A549 (cell line): ENCODE data around the gene MAG. TPM values are rescaled to one million over a fixed set of nuclear protein-coding genes. Genes with fewer than 3 reads are reported as not detected.

Experiments
- ATAC-seq, 2 experiments: fragments of 200-7000 bp in 1 of 2; fragments of >200 bp in 1 of 2; cut with Nextera tagmentation in 1 of 2; cut with Tn5 transposase in 1 of 2; 3 replicates each; pipeline versions ENCODE4 v1.8.0 to v1.9.1; 2018 to 2020; ENCODE audit warnings: mild to moderate bottlenecking in 1 of 2, moderate library complexity in 1 of 2
- CTCF ChIA-PET: fragments of 300-600 bp; sonication (Branson Sonifier 250); formaldehyde crosslinking; extraction: SDS; loops from one replicate; lab custom pipeline; 2021; ENCODE audit warnings: antibody characterized with exemption, inconsistent platforms; lab: Yijun Ruan, JAX
- POLR2A ChIA-PET: fragments of 350-600 bp; formaldehyde crosslinking; extraction: SDS; loops from one replicate; lab custom pipeline; 2021; ENCODE audit warnings: antibody characterized with exemption, inconsistent platforms; lab: Yijun Ruan, JAX
- DNase-seq, 2 experiments: peaks; one replicate each; pipeline versions ENCODE4 v3.0.0 to v3.0.0-alpha.2; 2011 to 2016; ENCODE audit warnings: low read depth in 1 of 2, low spot score in 1 of 2
- FAIRE-seq: peaks from 2 replicates; lab custom pipeline; 2011; peaks lifted over from hg19 to GRCh38; lab: Jason Lieb, UNC
- H3K27ac ChIP-seq, 2 experiments: fragments of >200 bp; sonication (Bioruptor Twin); formaldehyde crosslinking; 3 replicates each; pipeline ENCODE4 v1.5.1; 2016 to 2017
- H3K4me1 ChIP-seq: fragments of >200 bp; sonication (Bioruptor Twin); formaldehyde crosslinking; 3 replicates; pipeline ENCODE4 v1.6.1; 2016
- H3K4me2 ChIP-seq: fragments of >200 bp; sonication (Bioruptor Twin); formaldehyde crosslinking; 3 replicates; pipeline ENCODE4 v1.6.1; 2016
- H3K4me3 ChIP-seq: fragments of >200 bp; sonication (Bioruptor Twin); formaldehyde crosslinking; 3 replicates; pipeline ENCODE4 v1.5.1; 2016
- H3K9me3 ChIP-seq: fragments of >200 bp; sonication (Bioruptor Twin); formaldehyde crosslinking; 3 replicates; pipeline ENCODE4 v1.6.1; 2016
- BHLHE40 ChIP-seq: IDR thresholded peaks from 2 replicates; pipeline ENCODE4 v1.6.1; 2012; ENCODE audit warnings: low read depth, low read length, inconsistent platforms
- CBX8 ChIP-seq: fragments of 200-600 bp; sonication (generic); IDR thresholded peaks from 2 replicates; pipeline ENCODE4 v1.6.1; 2016
- CEBPB ChIP-seq, 2 experiments: fragments of >200 bp in 1 of 2; sonication (Bioruptor Twin) in 1 of 2; formaldehyde crosslinking in 1 of 2; IDR thresholded peaks; 2 replicates each; pipeline ENCODE4 v1.6.1; 2012 to 2016
- EHF ChIP-seq: fragments of 250-450 bp; sonication (Bioruptor Pico); IDR thresholded peaks from 2 replicates; pipeline ENCODE4 v1.5.0; 2020; ENCODE audit warnings: mild to moderate bottlenecking
- EHMT2 ChIP-seq: fragments of 200-600 bp; sonication (generic); IDR thresholded peaks from 2 replicates; pipeline ENCODE4 v1.6.1; 2016; ENCODE audit warnings: antibody characterized with exemption, low read depth, mild to moderate bottlenecking, moderate library complexity
- EP300 ChIP-seq, 2 experiments: fragments of >200 bp; sonication (Bioruptor Twin); formaldehyde crosslinking; IDR thresholded peaks; 2 replicates in 1 of 2; 3 replicates in 1 of 2; pipeline ENCODE4 v1.6.1; 2016 to 2017
- FOXS1 ChIP-seq: fragments of 250-450 bp; sonication (Bioruptor Pico); IDR thresholded peaks from 2 replicates; pipeline ENCODE4 v1.5.0; 2020; ENCODE audit warnings: mild to moderate bottlenecking, moderate library complexity
- HOXB13 ChIP-seq: fragments of 250-450 bp; sonication (Bioruptor Pico); IDR thresholded peaks from 2 replicates; pipeline ENCODE4 v1.5.0; 2020; ENCODE audit warnings: low read depth, mild to moderate bottlenecking, moderate library complexity
- JUNB ChIP-seq: fragments of >200 bp; sonication (Bioruptor Twin); formaldehyde crosslinking; IDR thresholded peaks from 2 replicates; pipeline ENCODE4 v1.6.1; 2016
- KDM5A ChIP-seq: fragments of 200-600 bp; sonication (generic); IDR thresholded peaks from 2 replicates; pipeline ENCODE4 v1.6.1; 2016; ENCODE audit warnings: antibody characterized with exemption, mild to moderate bottlenecking
- MAZ ChIP-seq: fragments of 150-350 bp; IDR thresholded peaks from 2 replicates; pipeline ENCODE4 v1.6.1; 2014; ENCODE audit warnings: antibody characterized with exemption, low read depth, low read length, borderline replicate concordance
- SMC3 ChIP-seq: fragments of >200 bp; sonication (Bioruptor Twin); formaldehyde crosslinking; IDR thresholded peaks from 3 replicates; pipeline ENCODE4 v1.6.1; 2018; ENCODE audit warnings: inconsistent platforms
- TFCP2L1 ChIP-seq: fragments of 250-450 bp; sonication (Bioruptor Pico); IDR thresholded peaks from 2 replicates; pipeline ENCODE4 v1.5.0; 2021; ENCODE audit warnings: mild to moderate bottlenecking
- WGBS: methylation state at CpG from one replicate; pipeline ENCODE4 v1.1.6; 2017; ENCODE audit errors: missing lambda C conversion rate; 5-methylcytosine and 5-hydroxymethylcytosine counted together
- polyA plus RNA-seq, 4 experiments: library from polyadenylated mRNA; depleted of rRNA in 3 of 4; stranded (reverse); fragments of >200 nt; fragmentation: RNase III in 1 of 4; extraction: RNeasy Plus Mini Kit Qiagen cat#74134 plus additional on column Dnase treatment in 1 of 4; gene quantifications; 2 replicates in 3 of 4; 3 replicates in 1 of 4; pipeline ENCODE4 v1.2.3, GENCODE V29; 2011 to 2017
- TF ChIP-seq, protein P1 (sequence below): fragments of 250-450 bp; sonication (Bioruptor Pico); IDR thresholded peaks from 2 replicates; pipeline ENCODE4 v1.5.0; 2021; ENCODE audit warnings: mild to moderate bottlenecking, moderate library complexity, borderline replicate concordance
- TF ChIP-seq, protein P2 (sequence below): fragments of 450-650 bp; IDR thresholded peaks from 2 replicates; pipeline ENCODE4 v1.6.1; 2014; ENCODE audit warnings: antibody characterized with exemption
- TF ChIP-seq, protein P3 (sequence below): IDR thresholded peaks from 2 replicates; pipeline ENCODE4 v1.6.1; 2012; ENCODE audit warnings: low read depth, borderline replicate concordance
- TF ChIP-seq, protein P4 (sequence below): fragments of 200-600 bp; sonication (generic); IDR thresholded peaks from 2 replicates; pipeline ENCODE4 v1.6.1; 2016; ENCODE audit warnings: antibody characterized with exemption, mild to moderate bottlenecking, moderate library complexity

MAG gene
- polyA plus RNA-seq, 2 of the 4 experiments (the other 2 are of a cell fraction): not detected

DNA sequence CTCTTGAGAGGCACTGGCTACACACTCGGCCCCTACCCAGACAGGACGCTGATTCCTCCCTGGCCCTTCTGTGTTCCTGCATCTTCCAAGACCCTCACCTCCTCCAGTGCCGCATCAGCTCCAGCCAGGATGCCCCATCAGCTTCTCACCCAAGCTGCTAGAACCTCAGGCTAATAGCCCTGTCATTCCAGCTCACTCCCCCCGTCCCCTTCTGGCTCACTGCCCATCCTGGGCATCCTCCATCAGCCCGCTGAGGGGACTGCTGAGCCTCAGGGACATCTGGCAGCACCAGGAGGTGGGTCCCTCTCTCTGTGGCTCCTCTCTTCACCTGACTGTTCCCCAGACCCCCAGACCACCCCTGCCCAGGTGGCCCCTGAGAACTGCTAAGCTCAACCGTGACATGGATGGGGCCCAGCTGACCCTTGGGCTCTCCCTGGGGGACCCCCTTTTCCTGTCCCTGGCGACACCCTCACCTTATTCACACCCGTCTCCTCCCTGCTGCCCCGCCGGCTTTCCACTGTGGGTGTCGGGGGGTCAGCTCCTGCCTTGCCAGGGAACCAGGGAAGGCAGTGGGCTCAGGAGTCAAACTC, 71.1 kb downstream of the MAG start:
- ChIA-PET POLR2A (interaction anchor here (0.6 kb wide), 1 partner anchor 12 kb away, joined by 4 read pairs; no protein-coding TSS in a partner anchor), CTCF (interaction anchor here (0.7 to 5.8 kb wide), 8 partner anchors 10 to 147 kb away, joined by 3 to 71 read pairs (median 12); no protein-coding TSS in a partner anchor)
- FAIRE-seq (no peak), ATAC-seq (peak in 1 of 2 experiments; percentile 9; a peak in 3 of 6 replicates), DNase-seq (no peak)
- Histone ChIP-seq H3K27ac (no peak overlapping the region), H3K4me3 (no peak overlapping the region), H3K9me3 (no peaks in the 10 kb centered on the region), H3K4me2 (no peak overlapping the region), H3K4me1 (no peaks in the 10 kb centered on the region)
- TF ChIP-seq, protein P1, sequence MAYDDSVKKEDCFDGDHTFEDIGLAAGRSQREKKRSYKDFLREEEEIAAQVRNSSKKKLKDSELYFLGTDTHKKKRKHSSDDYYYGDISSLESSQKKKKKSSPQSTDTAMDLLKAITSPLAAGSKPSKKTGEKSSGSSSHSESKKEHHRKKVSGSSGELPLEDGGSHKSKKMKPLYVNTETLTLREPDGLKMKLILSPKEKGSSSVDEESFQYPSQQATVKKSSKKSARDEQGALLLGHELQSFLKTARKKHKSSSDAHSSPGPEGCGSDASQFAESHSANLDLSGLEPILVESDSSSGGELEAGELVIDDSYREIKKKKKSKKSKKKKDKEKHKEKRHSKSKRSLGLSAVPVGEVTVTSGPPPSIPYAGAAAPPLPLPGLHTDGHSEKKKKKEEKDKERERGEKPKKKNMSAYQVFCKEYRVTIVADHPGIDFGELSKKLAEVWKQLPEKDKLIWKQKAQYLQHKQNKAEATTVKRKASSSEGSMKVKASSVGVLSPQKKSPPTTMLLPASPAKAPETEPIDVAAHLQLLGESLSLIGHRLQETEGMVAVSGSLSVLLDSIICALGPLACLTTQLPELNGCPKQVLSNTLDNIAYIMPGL: no peak
- TF ChIP-seq CEBPB (IDR thresholded peaks at IDR 0.05): no peak
- TF ChIP-seq SMC3: no peak
- TF ChIP-seq MAZ: no peak
- no peak for TF ChIP-seq EP300 (IDR thresholded peaks at IDR 0.05)
- TF ChIP-seq, protein P2, sequence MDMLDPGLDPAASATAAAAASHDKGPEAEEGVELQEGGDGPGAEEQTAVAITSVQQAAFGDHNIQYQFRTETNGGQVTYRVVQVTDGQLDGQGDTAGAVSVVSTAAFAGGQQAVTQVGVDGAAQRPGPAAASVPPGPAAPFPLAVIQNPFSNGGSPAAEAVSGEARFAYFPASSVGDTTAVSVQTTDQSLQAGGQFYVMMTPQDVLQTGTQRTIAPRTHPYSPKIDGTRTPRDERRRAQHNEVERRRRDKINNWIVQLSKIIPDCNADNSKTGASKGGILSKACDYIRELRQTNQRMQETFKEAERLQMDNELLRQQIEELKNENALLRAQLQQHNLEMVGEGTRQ: no peak
- TF ChIP-seq, protein P3, sequence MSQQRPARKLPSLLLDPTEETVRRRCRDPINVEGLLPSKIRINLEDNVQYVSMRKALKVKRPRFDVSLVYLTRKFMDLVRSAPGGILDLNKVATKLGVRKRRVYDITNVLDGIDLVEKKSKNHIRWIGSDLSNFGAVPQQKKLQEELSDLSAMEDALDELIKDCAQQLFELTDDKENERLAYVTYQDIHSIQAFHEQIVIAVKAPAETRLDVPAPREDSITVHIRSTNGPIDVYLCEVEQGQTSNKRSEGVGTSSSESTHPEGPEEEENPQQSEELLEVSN: no peak
- TF ChIP-seq BHLHE40: no peak
- TF ChIP-seq JUNB: no peak
- no peak for TF ChIP-seq HOXB13 (CRISPR knock-in tag)
- TF ChIP-seq, protein P4, sequence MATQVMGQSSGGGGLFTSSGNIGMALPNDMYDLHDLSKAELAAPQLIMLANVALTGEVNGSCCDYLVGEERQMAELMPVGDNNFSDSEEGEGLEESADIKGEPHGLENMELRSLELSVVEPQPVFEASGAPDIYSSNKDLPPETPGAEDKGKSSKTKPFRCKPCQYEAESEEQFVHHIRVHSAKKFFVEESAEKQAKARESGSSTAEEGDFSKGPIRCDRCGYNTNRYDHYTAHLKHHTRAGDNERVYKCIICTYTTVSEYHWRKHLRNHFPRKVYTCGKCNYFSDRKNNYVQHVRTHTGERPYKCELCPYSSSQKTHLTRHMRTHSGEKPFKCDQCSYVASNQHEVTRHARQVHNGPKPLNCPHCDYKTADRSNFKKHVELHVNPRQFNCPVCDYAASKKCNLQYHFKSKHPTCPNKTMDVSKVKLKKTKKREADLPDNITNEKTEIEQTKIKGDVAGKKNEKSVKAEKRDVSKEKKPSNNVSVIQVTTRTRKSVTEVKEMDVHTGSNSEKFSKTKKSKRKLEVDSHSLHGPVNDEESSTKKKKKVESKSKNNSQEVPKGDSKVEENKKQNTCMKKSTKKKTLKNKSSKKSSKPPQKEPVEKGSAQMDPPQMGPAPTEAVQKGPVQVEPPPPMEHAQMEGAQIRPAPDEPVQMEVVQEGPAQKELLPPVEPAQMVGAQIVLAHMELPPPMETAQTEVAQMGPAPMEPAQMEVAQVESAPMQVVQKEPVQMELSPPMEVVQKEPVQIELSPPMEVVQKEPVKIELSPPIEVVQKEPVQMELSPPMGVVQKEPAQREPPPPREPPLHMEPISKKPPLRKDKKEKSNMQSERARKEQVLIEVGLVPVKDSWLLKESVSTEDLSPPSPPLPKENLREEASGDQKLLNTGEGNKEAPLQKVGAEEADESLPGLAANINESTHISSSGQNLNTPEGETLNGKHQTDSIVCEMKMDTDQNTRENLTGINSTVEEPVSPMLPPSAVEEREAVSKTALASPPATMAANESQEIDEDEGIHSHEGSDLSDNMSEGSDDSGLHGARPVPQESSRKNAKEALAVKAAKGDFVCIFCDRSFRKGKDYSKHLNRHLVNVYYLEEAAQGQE: no peak
- no peak for TF ChIP-seq EHMT2
- TF ChIP-seq KDM5A: no peak
- no peak for TF ChIP-seq EHF (CRISPR knock-in tag)
- no peak for TF ChIP-seq TFCP2L1 (CRISPR knock-in tag)
- TF ChIP-seq CBX8: no peak
- no peak for TF ChIP-seq FOXS1 (CRISPR knock-in tag)
- WGBS: 40% methylated on average over 11 of the region's 11 CpGs

Other genes starting within 250 kb of the MAG start
- gene FXYD3, start 176.3 kb upstream of the MAG start, polyA plus RNA-seq (2011; rRNA removed): 0.32 and 0.46 TPM in 2 replicates
- 0.16 TPM in 1 of 3 replicates, not detected in the others for gene FXYD3, start 176.3 kb upstream of the MAG start, polyA plus RNA-seq (2017; fragmentation: RNase III; extraction: RNeasy Plus Mini Kit Qiagen cat#74134 plus additional on column Dnase treatment)
- gene LGI4, start 157.1 kb upstream of the MAG start, polyA plus RNA-seq (2011; rRNA removed): 0.06 and 0.13 TPM in 2 replicates
- 0.09 to 0.16 TPM (median 0.12 TPM) in 3 replicates for gene LGI4, start 157.1 kb upstream of the MAG start, polyA plus RNA-seq (2017; fragmentation: RNase III; extraction: RNeasy Plus Mini Kit Qiagen cat#74134 plus additional on column Dnase treatment)
- gene FXYD1, start 153.3 kb upstream of the MAG start, polyA plus RNA-seq (2011; rRNA removed): not detected in 2 replicates
- gene FXYD1, start 153.3 kb upstream of the MAG start, polyA plus RNA-seq (2017; fragmentation: RNase III; extraction: RNeasy Plus Mini Kit Qiagen cat#74134 plus additional on column Dnase treatment): not detected in 3 replicates
- not detected in 2 replicates for gene FXYD7, start 148.9 kb upstream of the MAG start, polyA plus RNA-seq (2011; rRNA removed)
- gene FXYD7, start 148.9 kb upstream of the MAG start, polyA plus RNA-seq (2017; fragmentation: RNase III; extraction: RNeasy Plus Mini Kit Qiagen cat#74134 plus additional on column Dnase treatment): 0.15 TPM in 1 of 3 replicates, not detected in the others
- 70.8 and 77.3 TPM in 2 replicates for gene FXYD5, start 137.4 kb upstream of the MAG start, polyA plus RNA-seq (2011; rRNA removed)
- 106 to 116 TPM (median 113 TPM) in 3 replicates for gene FXYD5, start 137.4 kb upstream of the MAG start, polyA plus RNA-seq (2017; fragmentation: RNase III; extraction: RNeasy Plus Mini Kit Qiagen cat#74134 plus additional on column Dnase treatment)
- gene FAM187B, start 63.4 kb upstream of the MAG start, polyA plus RNA-seq (2011; rRNA removed): not detected in 2 replicates
- gene FAM187B, start 63.4 kb upstream of the MAG start, polyA plus RNA-seq (2017; fragmentation: RNase III; extraction: RNeasy Plus Mini Kit Qiagen cat#74134 plus additional on column Dnase treatment): not detected in 3 replicates
- gene LSR, start 43.2 kb upstream of the MAG start, polyA plus RNA-seq (2011; rRNA removed): 2.1 and 2.5 TPM in 2 replicates
- 3.6 to 4.7 TPM (median 4.4 TPM) in 3 replicates for gene LSR, start 43.2 kb upstream of the MAG start, polyA plus RNA-seq (2017; fragmentation: RNase III; extraction: RNeasy Plus Mini Kit Qiagen cat#74134 plus additional on column Dnase treatment)
- gene USF2, start 23.2 kb upstream of the MAG start, polyA plus RNA-seq (2011; rRNA removed): 91.8 and 118 TPM in 2 replicates
- 124 to 141 TPM (median 141 TPM) in 3 replicates for gene USF2, start 23.2 kb upstream of the MAG start, polyA plus RNA-seq (2017; fragmentation: RNase III; extraction: RNeasy Plus Mini Kit Qiagen cat#74134 plus additional on column Dnase treatment)
- gene HAMP, start 9.6 kb upstream of the MAG start, polyA plus RNA-seq (2011; rRNA removed): not detected in 2 replicates
- 0.03 TPM in 1 of 3 replicates, not detected in the others for gene HAMP, start 9.6 kb upstream of the MAG start, polyA plus RNA-seq (2017; fragmentation: RNase III; extraction: RNeasy Plus Mini Kit Qiagen cat#74134 plus additional on column Dnase treatment)
- 0.14 and 0.29 TPM in 2 replicates for gene CD22, start 37.0 kb downstream of the MAG start, polyA plus RNA-seq (2011; rRNA removed)
- 0.05 TPM in 1 of 3 replicates, not detected in the others for gene CD22, start 37.0 kb downstream of the MAG start, polyA plus RNA-seq (2017; fragmentation: RNase III; extraction: RNeasy Plus Mini Kit Qiagen cat#74134 plus additional on column Dnase treatment)
- not detected in 2 replicates for gene FFAR1, start 55.7 kb downstream of the MAG start, polyA plus RNA-seq (2011; rRNA removed)
- gene FFAR1, start 55.7 kb downstream of the MAG start, polyA plus RNA-seq (2017; fragmentation: RNase III; extraction: RNeasy Plus Mini Kit Qiagen cat#74134 plus additional on column Dnase treatment): not detected in 3 replicates
- gene FFAR3, start 66.3 kb downstream of the MAG start, polyA plus RNA-seq (2011; rRNA removed): not detected in 2 replicates
- gene FFAR3, start 66.3 kb downstream of the MAG start, polyA plus RNA-seq (2017; fragmentation: RNase III; extraction: RNeasy Plus Mini Kit Qiagen cat#74134 plus additional on column Dnase treatment): not detected in 3 replicates
- gene GPR42, start 78.9 kb downstream of the MAG start, polyA plus RNA-seq (2011; rRNA removed): not detected in 2 replicates
- not detected in 3 replicates for gene GPR42, start 78.9 kb downstream of the MAG start, polyA plus RNA-seq (2017; fragmentation: RNase III; extraction: RNeasy Plus Mini Kit Qiagen cat#74134 plus additional on column Dnase treatment)
- 0.24 and 0.30 TPM in 2 replicates for gene FFAR2, start 156.1 kb downstream of the MAG start, polyA plus RNA-seq (2011; rRNA removed)
- gene FFAR2, start 156.1 kb downstream of the MAG start, polyA plus RNA-seq (2017; fragmentation: RNase III; extraction: RNeasy Plus Mini Kit Qiagen cat#74134 plus additional on column Dnase treatment): not detected in 3 replicates
- gene KRTDAP, start 198.3 kb downstream of the MAG start, polyA plus RNA-seq (2011; rRNA removed): not detected in 2 replicates
- gene KRTDAP, start 198.3 kb downstream of the MAG start, polyA plus RNA-seq (2017; fragmentation: RNase III; extraction: RNeasy Plus Mini Kit Qiagen cat#74134 plus additional on column Dnase treatment): not detected in 3 replicates
- gene DMKN, start 221.5 kb downstream of the MAG start, polyA plus RNA-seq (2011; rRNA removed): 18.0 and 21.5 TPM in 2 replicates
- 37.0 to 41.6 TPM (median 40.6 TPM) in 3 replicates for gene DMKN, start 221.5 kb downstream of the MAG start, polyA plus RNA-seq (2017; fragmentation: RNase III; extraction: RNeasy Plus Mini Kit Qiagen cat#74134 plus additional on column Dnase treatment)
- 0.28 TPM in 2 replicates for gene SBSN, start 236.2 kb downstream of the MAG start, polyA plus RNA-seq (2011; rRNA removed)
- 0.67 to 1.1 TPM (median 0.89 TPM) in 3 replicates for gene SBSN, start 236.2 kb downstream of the MAG start, polyA plus RNA-seq (2017; fragmentation: RNase III; extraction: RNeasy Plus Mini Kit Qiagen cat#74134 plus additional on column Dnase treatment)
- not detected in 2 replicates for gene GAPDHS, start 241.3 kb downstream of the MAG start, polyA plus RNA-seq (2011; rRNA removed)
- gene GAPDHS, start 241.3 kb downstream of the MAG start, polyA plus RNA-seq (2017; fragmentation: RNase III; extraction: RNeasy Plus Mini Kit Qiagen cat#74134 plus additional on column Dnase treatment): not detected in 3 replicates